Suprapubic skin (tissue), 4 donors: Measurements from ENCODE around the gene CYTH3. TPM values are rescaled to one million over a fixed set of nuclear protein-coding genes. Genes with fewer than 3 reads are reported as not detected.
A peak's percentile ranks its signal among the peaks of the same experiment; 100 is the strongest.

Source experiments
- DNase-seq, 2 donors: peaks; one replicate each; pipeline ENCODE4 v3.0.0-alpha.2; 2019; ENCODE audit warnings: low spot score in 2 of 2
- H3K27ac ChIP-seq: fragments of 200-600 bp; sonication (generic); one replicate; pipeline ENCODE4 v1.5.1; 2019
- H3K27me3 ChIP-seq: fragments of 200-600 bp; sonication (generic); one replicate; pipeline ENCODE4 v1.5.1; 2019
- H3K36me3 ChIP-seq: fragments of 200-600 bp; sonication (generic); one replicate; pipeline ENCODE4 v1.5.1; 2019
- H3K4me1 ChIP-seq: fragments of 200-600 bp; sonication (generic); one replicate; pipeline ENCODE4 v1.5.1; 2019
- H3K4me3 ChIP-seq: fragments of 200-600 bp; sonication (generic); one replicate; pipeline ENCODE4 v1.5.1; 2019; ENCODE audit warnings: mild to moderate bottlenecking
- H3K9me3 ChIP-seq: fragments of 200-600 bp; sonication (generic); one replicate; pipeline ENCODE4 v1.5.1; 2019
- CTCF ChIP-seq, 2 donors: fragments of 200-600 bp in 1 of 2; fragments of 450-650 bp in 1 of 2; sonication (generic) in 1 of 2; IDR thresholded peaks; one replicate each; pipeline ENCODE4 v1.5.1; 2016 to 2019; ENCODE audit warnings: antibody characterized with exemption in 2 of 2, mild to moderate bottlenecking in 1 of 2, moderate library complexity in 1 of 2
- EP300 ChIP-seq: sonication (generic); formaldehyde crosslinking; IDR thresholded peaks from one replicate; pipeline ENCODE4 v1.6.1; 2017; ENCODE audit warnings: antibody characterized with exemption
- POLR2A ChIP-seq, 2 donors: fragments of 450-650 bp; IDR thresholded peaks; one replicate each; pipeline ENCODE4 v1.6.1; 2017; ENCODE audit warnings: antibody characterized with exemption in 2 of 2, mild to moderate bottlenecking in 2 of 2, moderate library complexity in 2 of 2
- POLR2AphosphoS5 ChIP-seq, 3 donors: sonication (generic); formaldehyde crosslinking; IDR thresholded peaks; one replicate each; pipeline ENCODE4 v1.6.1; 2017; ENCODE audit warnings: antibody characterized with exemption in 3 of 3
- WGBS: methylation state at CpG from one replicate; pipeline ENCODE4 v1.1.5; 2018; 5-methylcytosine and 5-hydroxymethylcytosine counted together
- total RNA-seq, 4 donors: library from RNA; depleted of rRNA; stranded (reverse); fragments of >200 nt; gene quantifications; one replicate each; pipeline ENCODE4 v1.1.0, GENCODE V29; 2016

Gene CYTH3
- total RNA-seq, 4 donors from 2014 or later, result 29.8 to 55.7 (median 46.8) TPM

GRCh38 chr7:6254866-6255265 lies 17.6 kb downstream of the CYTH3 start:
- Histone ChIP-seq H3K9me3 (no peaks in the 10 kb centered on the region), H3K4me3 (no peak overlapping the region), H3K4me1 (peaks cover 55% of the 10 kb centered on the region), H3K27me3 (no peaks in the 10 kb centered on the region), H3K27ac (no peak overlapping the region), H3K36me3 (no peaks in the 10 kb centered on the region)
- WGBS, result 68% methylated on average over 4 of the region's 4 CpGs
- TF ChIP-seq POLR2A (IDR thresholded peaks at IDR 0.05) (no peak), CTCF (IDR thresholded peaks at IDR 0.05) (no peak), POLR2AphosphoS5 (IDR thresholded peaks at IDR 0.05) (no peak)
- DNase-seq, result no peak

GRCh38 chr7:6252748-6253147 lies 19.7 kb downstream of the CYTH3 start:
- H3K9me3 ChIP-seq, result no peaks in the 10 kb centered on the region
- TF ChIP-seq EP300 (no peak), CTCF (IDR thresholded peaks at IDR 0.05) (no peak), POLR2A (IDR thresholded peaks at IDR 0.05) (no peak), POLR2AphosphoS5 (IDR thresholded peaks at IDR 0.05) (no peak)
- 51% methylated on average over 2 of the region's 2 CpGs for WGBS
- DNase-seq, result no peak
- peaks cover 39% of the 10 kb centered on the region for H3K4me1 ChIP-seq
- H3K4me3 ChIP-seq, result no peak overlapping the region
- no peaks in the 10 kb centered on the region for H3K27me3 ChIP-seq
- no peaks in the 10 kb centered on the region for H3K36me3 ChIP-seq
- no peak overlapping the region for H3K27ac ChIP-seq

DNA sequence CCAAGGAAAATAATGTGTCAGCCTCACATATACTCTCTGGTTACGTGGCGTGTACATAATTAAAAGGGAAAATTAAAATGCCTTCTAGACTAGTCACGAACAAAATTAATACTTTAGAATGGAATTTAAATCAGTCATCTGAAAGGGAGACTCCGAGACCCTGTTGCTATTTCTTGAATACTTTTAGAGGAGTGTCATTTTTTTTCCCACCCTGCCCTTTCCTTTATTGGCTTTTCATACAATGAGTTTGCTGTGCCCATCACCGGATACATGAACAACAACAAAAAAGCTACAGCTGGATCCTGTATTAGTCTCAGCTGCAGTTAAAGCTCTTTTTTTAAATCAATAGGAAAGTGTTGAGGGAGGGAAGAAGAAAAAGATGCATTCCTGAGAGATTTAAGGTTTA lies 20.1 kb downstream of the CYTH3 start:
- H3K4me3 ChIP-seq, result no peak overlapping the region
- H3K4me1 ChIP-seq, result peaks cover 35% of the 10 kb centered on the region
- H3K27ac ChIP-seq, result no peak overlapping the region

GRCh38 chr7:6251653-6252052 lies 20.8 kb downstream of the CYTH3 start:
- TF ChIP-seq POLR2A (IDR thresholded peaks at IDR 0.05) (no peak), CTCF (IDR thresholded peaks at IDR 0.05) (no peak), EP300 (no peak), POLR2AphosphoS5 (IDR thresholded peaks at IDR 0.05) (no peak)
- no peak for DNase-seq
- 56% methylated on average over 4 of the region's 4 CpGs for WGBS
- Histone ChIP-seq H3K9me3 (no peaks in the 10 kb centered on the region), H3K4me1 (peaks cover 29% of the 10 kb centered on the region), H3K27ac (no peak overlapping the region), H3K4me3 (no peak overlapping the region), H3K27me3 (no peaks in the 10 kb centered on the region), H3K36me3 (no peaks in the 10 kb centered on the region)

More for the DNA sequence above, 20.1 kb downstream of the CYTH3 start:
- DNase-seq, result no peak
- 38% methylated on average over 5 of the region's 5 CpGs for WGBS
- Histone ChIP-seq H3K9me3 (no peaks in the 10 kb centered on the region), H3K27me3 (no peaks in the 10 kb centered on the region), H3K36me3 (no peaks in the 10 kb centered on the region)
- no peak for TF ChIP-seq CTCF (IDR thresholded peaks at IDR 0.05)
- TF ChIP-seq POLR2A (IDR thresholded peaks at IDR 0.05), result no peak
- no peak for TF ChIP-seq POLR2AphosphoS5 (IDR thresholded peaks at IDR 0.05)
- no peak for TF ChIP-seq EP300

- no peak for DNase-seq
- Histone ChIP-seq H3K4me1 (peaks cover 29% of the 10 kb centered on the region), H3K4me3 (no peak overlapping the region), H3K9me3 (no peaks in the 10 kb centered on the region), H3K36me3 (no peaks in the 10 kb centered on the region), H3K27ac (peak overlapping the region; percentile 16), H3K27me3 (no peaks in the 10 kb centered on the region)
- TF ChIP-seq POLR2AphosphoS5 (IDR thresholded peaks at IDR 0.05) (no peak), POLR2A (IDR thresholded peaks at IDR 0.05) (no peak), CTCF (IDR thresholded peaks at IDR 0.05) (no peak), EP300 (no peak)
- WGBS, result 46% methylated on average over 4 of the region's 4 CpGs
Observed at GRCh38 chr7:6250364-6250833, 22.0 kb downstream of the CYTH3 start.
